Smooth muscle cell (in vitro differentiated cells): ENCODE data around the gene CITED2. TPM values are rescaled to one million over a fixed set of nuclear protein-coding genes. Genes with fewer than 3 reads are reported as not detected.

Experiments used
- DNase-seq: peaks from one replicate; lab custom pipeline; 2025; ENCODE audit not compliant: unreplicated experiment; lab: John Stamatoyannopoulos, UW
- H2AFZ ChIP-seq: fragments of 200-600 bp; sonication (generic); 2 replicates; pipeline ENCODE4 v1.6.0; 2016; ENCODE audit warnings: antibody characterized with exemption, low read depth, mild to moderate bottlenecking
- H3F3A ChIP-seq: fragments of 200-600 bp; sonication (generic); 2 replicates; pipeline ENCODE4 v1.6.0; 2017; ENCODE audit warnings: antibody characterized with exemption, low read depth
- H3K27ac ChIP-seq: fragments of 200-600 bp; sonication (generic); 2 replicates; pipeline ENCODE4 v1.5.1; 2016; ENCODE audit warnings: low read depth, mild to moderate bottlenecking
- H3K27me3 ChIP-seq: fragments of 200-600 bp; sonication (generic); 2 replicates; pipeline ENCODE4 v1.6.1; 2016; ENCODE audit warnings: low read depth, mild to moderate bottlenecking
- H3K36me3 ChIP-seq: fragments of 200-600 bp; sonication (generic); 2 replicates; pipeline ENCODE4 v1.5.1; 2016; ENCODE audit warnings: low read depth
- H3K4me1 ChIP-seq: fragments of 200-600 bp; sonication (generic); 2 replicates; pipeline ENCODE4 v1.5.1; 2016; ENCODE audit warnings: low read depth
- H3K4me2 ChIP-seq: fragments of 200-600 bp; sonication (generic); 2 replicates; pipeline ENCODE4 v1.6.0; 2016; ENCODE audit warnings: mild to moderate bottlenecking
- H3K4me3 ChIP-seq: fragments of 200-600 bp; sonication (generic); 2 replicates; pipeline ENCODE4 v1.5.1; 2016; ENCODE audit warnings: mild to moderate bottlenecking
- H3K79me2 ChIP-seq: fragments of 200-600 bp; sonication (generic); 2 replicates; pipeline ENCODE4 v1.6.0; 2016; ENCODE audit warnings: low read depth, mild to moderate bottlenecking
- H3K9ac ChIP-seq: fragments of 200-600 bp; sonication (generic); 2 replicates; pipeline ENCODE4 v1.6.0; 2016; ENCODE audit warnings: low read depth
- H3K9me3 ChIP-seq: fragments of 200-600 bp; sonication (generic); replicated peaks from 2 replicates; pipeline ENCODE4 v1.5.1; 2016; ENCODE audit warnings: low read depth
- H4K20me1 ChIP-seq: fragments of 200-600 bp; sonication (generic); 2 replicates; pipeline ENCODE4 v1.6.0; 2016; ENCODE audit warnings: low read depth
- CTCF ChIP-seq: fragments of 200-600 bp; sonication (generic); IDR thresholded peaks from 2 replicates; pipeline ENCODE4 v1.5.1; 2017; ENCODE audit warnings: borderline replicate concordance, mild to moderate bottlenecking, antibody characterized with exemption; ENCODE audit not compliant: insufficient read depth, poor library complexity, severe bottlenecking
- WGBS: methylation state at CpG from one replicate; pipeline ENCODE4 v1.1.7; 2016; ENCODE audit warnings: low lambda C conversion rate; 5-methylcytosine and 5-hydroxymethylcytosine counted together
- polyA plus RNA-seq: library from polyadenylated mRNA; unstranded; fragments of >200 nt; fragmentation: Nextera tagmentation; extraction: Ambion mirVana; gene quantifications from 2 replicates; pipeline ENCODE4 v1.2.1, GENCODE V29; 2016
- total RNA-seq: library from RNA; depleted of rRNA; stranded (reverse); fragments of >200 nt; gene quantifications from 2 replicates; pipeline ENCODE4 v1.2.3, GENCODE V29; 2014

Gene CITED2
- total and polyA plus RNA-seq, 2 experiments from 2014 or later: 67.9 to 209 TPM

- Histone ChIP-seq H3F3A (no peaks in the 10 kb centered on the region), H4K20me1 (no peaks in the 10 kb centered on the region), H3K9ac (no peak overlapping the region), H3K27me3 (no peaks in the 10 kb centered on the region), H3K4me3 (no peak overlapping the region), H3K27ac (no peak overlapping the region), H2AFZ (no peak overlapping the region), H3K4me2 (no peak overlapping the region), H3K9me3 (no peaks in the 10 kb centered on the region), H3K79me2 (no peaks in the 10 kb centered on the region), H3K4me1 (peaks cover 8% of the 10 kb centered on the region), H3K36me3 (no peaks in the 10 kb centered on the region)
- 82% methylated on average over 1 of the region's 1 CpG for WGBS
- DNase-seq: no peak
- no peak for TF ChIP-seq CTCF
Observed at GRCh38 chr6:139394027-139394649, 19.7 kb upstream of the CITED2 start.

- no peaks in the 10 kb centered on the region for H3K79me2 ChIP-seq
- no peaks in the 10 kb centered on the region for H3K9me3 ChIP-seq
- WGBS: 68% methylated on average over 1 of the region's 1 CpG
- peaks cover 8% of the 10 kb centered on the region for H3K4me1 ChIP-seq
- H2AFZ ChIP-seq: no peak overlapping the region
- no peaks in the 10 kb centered on the region for H3F3A ChIP-seq
- H3K27ac ChIP-seq: no peak overlapping the region
- H3K9ac ChIP-seq: no peak overlapping the region
- no peak for DNase-seq
- no peak overlapping the region for H3K4me3 ChIP-seq
- H4K20me1 ChIP-seq: no peaks in the 10 kb centered on the region
- no peaks in the 10 kb centered on the region for H3K27me3 ChIP-seq
- H3K4me2 ChIP-seq: no peak overlapping the region
- H3K36me3 ChIP-seq: no peaks in the 10 kb centered on the region
- TF ChIP-seq CTCF: no peak
Observed at GRCh38 chr6:139392794-139393193, 18.3 kb upstream of the CITED2 start.

GRCh38 chr6:139391709-139392108, 17.3 kb upstream of the CITED2 start:
- no peaks in the 10 kb centered on the region for H4K20me1 ChIP-seq

More at GRCh38 chr6:139391709-139392108, 17.3 kb upstream of the CITED2 start:
- H3K79me2 ChIP-seq: no peaks in the 10 kb centered on the region
- TF ChIP-seq CTCF: no peak
- no peaks in the 10 kb centered on the region for H3K27me3 ChIP-seq
- WGBS: 95% methylated on average over 3 of the region's 3 CpGs
- H3K4me2 ChIP-seq: no peak overlapping the region
- no peak overlapping the region for H3K4me3 ChIP-seq
- no peaks in the 10 kb centered on the region for H3K9me3 ChIP-seq
- H3F3A ChIP-seq: no peaks in the 10 kb centered on the region
- H3K36me3 ChIP-seq: no peaks in the 10 kb centered on the region
- no peak overlapping the region for H3K27ac ChIP-seq
- H3K9ac ChIP-seq: no peak overlapping the region
- DNase-seq: no peak
- no peak overlapping the region for H2AFZ ChIP-seq
- peaks cover 8% of the 10 kb centered on the region for H3K4me1 ChIP-seq
